Measurements from ENCODE around the gene GALNS. TPM values are rescaled to one million over a fixed set of nuclear protein-coding genes. Genes with fewer than 3 reads are reported as not detected.

Gene GALNS
- total and polyA plus RNA-seq, 7 experiments from 2014 or later: 9.8 to 64.3 (median 49.7) TPM

DNA sequence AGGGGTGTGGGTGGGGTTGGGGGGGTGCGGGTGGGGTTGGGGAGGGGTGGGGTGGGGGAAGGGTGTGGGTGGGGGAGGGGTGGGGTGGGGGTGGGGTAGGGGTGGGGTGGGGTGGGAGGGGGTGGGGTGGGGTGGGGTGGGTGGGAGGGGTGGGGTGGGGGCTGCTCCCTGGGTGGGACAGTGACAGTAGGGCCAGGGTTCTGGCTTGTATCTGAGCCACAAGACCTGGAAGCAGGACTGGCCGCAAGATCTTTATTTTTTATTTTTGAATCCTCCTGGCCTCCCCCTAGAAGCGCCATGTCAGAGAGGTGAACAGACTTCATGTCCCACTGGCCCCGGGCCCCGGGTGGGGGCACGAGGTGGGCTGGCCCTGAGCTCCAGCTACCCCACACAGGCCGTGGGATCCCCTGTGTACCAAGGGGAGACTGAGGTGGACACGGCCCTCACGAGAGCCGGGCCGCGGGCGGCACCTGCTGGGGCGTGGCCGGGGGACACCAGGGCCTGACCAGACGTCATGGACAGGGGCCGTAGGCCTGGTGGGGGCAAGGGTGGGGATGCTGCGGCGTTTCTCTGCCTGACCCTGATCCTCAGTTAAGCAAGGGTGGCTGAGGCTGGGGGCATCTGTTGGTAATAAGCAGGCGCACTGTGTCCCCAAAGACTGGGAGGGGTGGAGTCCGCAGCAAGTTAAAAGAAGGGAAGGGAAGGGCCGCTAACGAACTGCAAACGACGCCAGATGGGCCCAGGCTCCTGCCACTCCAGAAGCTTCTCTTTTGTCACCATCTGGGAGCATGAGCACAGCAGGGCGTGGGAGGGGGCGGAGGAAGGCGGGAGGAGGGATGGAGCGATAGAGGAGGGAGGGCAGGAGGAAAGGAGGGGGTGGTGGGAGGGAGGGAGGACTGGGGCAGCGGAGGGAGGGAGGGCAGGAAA is 32.0 kb upstream of the GALNS start:
- Mint-ChIP-seq H3K36me3 (no peaks in the 10 kb centered on the region), H3K27ac (no peak overlapping the region), H3K4me1 (no peaks in the 10 kb centered on the region), H3K9me3 (peaks cover 0 to 1% (median 0%) of the 10 kb centered on the region in 11 donors), H3K27me3 (no peaks in the 10 kb centered on the region), H3K4me3 (no peak overlapping the region)
- POLR2A ChIA-PET: no interaction called here
- no peak overlapping the region for H3K27ac ChIP-seq (ENCODE audit: low read depth, low read length)
- intact Hi-C loops (cut with micrococcal nuclease): no loop called here
- H3K9me3 ChIP-seq (ENCODE audit: control insufficient read depth in 2 of 3, low read length in 3 of 3): no peaks in the 10 kb centered on the region
- H3K36me3 ChIP-seq (ENCODE audit: control insufficient read depth in 2 of 3, insufficient read depth in 3 of 3, low read length in 3 of 3): no peaks in the 10 kb centered on the region
- H3K27me3 ChIP-seq (ENCODE audit: control insufficient read depth in 2 of 2, insufficient read depth in 2 of 2, low read length in 2 of 2): no peaks in the 10 kb centered on the region
- CTCF ChIA-PET: no interaction called here
- no peaks in the 10 kb centered on the region for H3K4me1 ChIP-seq (ENCODE audit: control insufficient read depth in 2 of 2, insufficient read depth in 2 of 2, low read length in 2 of 2)
- ATAC-seq (no peak), DNase-seq (no peak)
- H3K4me3 ChIP-seq (ENCODE audit: low read length): no peak overlapping the region

- Histone ChIP-seq H3K36me3 (ENCODE audit: control insufficient read depth in 2 of 3, insufficient read depth in 3 of 3, low read length in 3 of 3) (no peaks in the 10 kb centered on the region), H3K4me1 (ENCODE audit: control insufficient read depth in 2 of 2, insufficient read depth in 2 of 2, low read length in 2 of 2) (no peaks in the 10 kb centered on the region), H3K27ac (ENCODE audit: low read depth, low read length) (no peak overlapping the region), H3K27me3 (ENCODE audit: control insufficient read depth in 2 of 2, insufficient read depth in 2 of 2, low read length in 2 of 2) (no peaks in the 10 kb centered on the region), H3K4me3 (ENCODE audit: low read length) (no peak overlapping the region), H3K9me3 (ENCODE audit: control insufficient read depth in 2 of 3, low read length in 3 of 3) (no peaks in the 10 kb centered on the region)
- Mint-ChIP-seq H3K27ac (no peak overlapping the region), H3K9me3 (peaks cover 0 to 1% (median 0%) of the 10 kb centered on the region in 11 donors), H3K4me3 (no peak overlapping the region), H3K36me3 (no peaks in the 10 kb centered on the region), H3K4me1 (peaks cover 0 to 4% (median 0%) of the 10 kb centered on the region in 7 donors), H3K27me3 (no peaks in the 10 kb centered on the region)
- ChIA-PET CTCF (no interaction called here), POLR2A (no interaction called here)
- ATAC-seq (no peak), DNase-seq (no peak)
- intact Hi-C loops (cut with micrococcal nuclease): no loop called here
Measured at GRCh38 chr16:88888057-88888456, 31.3 kb upstream of the GALNS start.

DNA sequence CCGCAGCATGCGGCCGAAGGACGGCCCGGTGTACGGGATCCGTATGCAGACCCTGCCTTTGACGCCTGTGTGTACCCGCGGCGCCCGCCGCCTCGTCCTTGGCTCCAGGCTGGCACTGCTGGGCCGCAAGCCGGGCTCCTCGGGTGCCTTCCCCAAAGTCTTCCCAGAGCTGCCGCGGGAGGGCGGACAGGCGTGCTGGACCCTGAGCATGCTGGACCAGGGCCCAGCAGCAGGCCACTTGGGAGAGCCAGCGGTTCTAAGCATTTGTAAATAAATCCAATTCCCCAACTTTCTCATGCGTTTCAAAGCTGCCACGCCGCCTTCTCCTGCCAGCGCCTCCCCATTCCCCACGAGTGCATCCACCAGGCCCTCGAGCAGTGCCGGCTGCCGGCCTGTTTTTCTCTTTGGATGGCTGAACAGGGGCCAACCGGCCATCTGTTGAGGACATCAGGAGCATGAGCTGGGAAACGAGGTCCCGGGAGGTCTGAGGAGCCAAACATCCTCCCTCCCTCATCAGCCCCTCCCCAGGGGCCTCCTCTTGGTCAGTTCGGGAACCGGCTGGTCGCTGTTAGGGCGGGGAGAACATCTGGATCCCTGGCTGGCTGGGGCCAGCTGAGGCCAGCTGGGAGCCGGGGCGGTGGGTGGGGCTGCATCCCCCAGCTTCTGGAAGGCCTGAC is 30.2 kb upstream of the GALNS start:
- H3K27me3 Mint-ChIP-seq: no peaks in the 10 kb centered on the region
- Histone ChIP-seq H3K36me3 (ENCODE audit: control insufficient read depth in 2 of 3, insufficient read depth in 3 of 3, low read length in 3 of 3) (no peaks in the 10 kb centered on the region), H3K9me3 (ENCODE audit: control insufficient read depth in 2 of 3, low read length in 3 of 3) (no peaks in the 10 kb centered on the region), H3K4me1 (ENCODE audit: control insufficient read depth in 2 of 2, insufficient read depth in 2 of 2, low read length in 2 of 2) (no peaks in the 10 kb centered on the region), H3K27ac (ENCODE audit: low read depth, low read length) (no peak overlapping the region), H3K4me3 (ENCODE audit: low read length) (no peak overlapping the region), H3K27me3 (ENCODE audit: control insufficient read depth in 2 of 2, insufficient read depth in 2 of 2, low read length in 2 of 2) (no peaks in the 10 kb centered on the region)
- H3K9me3 Mint-ChIP-seq: peaks cover 0 to 1% (median 0%) of the 10 kb centered on the region in 11 donors
- no peaks in the 10 kb centered on the region for H3K36me3 Mint-ChIP-seq
- H3K4me1 Mint-ChIP-seq: peaks cover 0 to 11% (median 0%) of the 10 kb centered on the region in 7 donors
- POLR2A ChIA-PET: interaction anchor here (0.6 kb wide), 1 partner anchor 226 kb away, joined by 4 read pairs; no protein-coding TSS in a partner anchor
- CTCF ChIA-PET: no interaction called here
- H3K4me3 Mint-ChIP-seq: no peak overlapping the region
- no peak overlapping the region for H3K27ac Mint-ChIP-seq
- intact Hi-C loops (cut with micrococcal nuclease): no loop called here
- DNase-seq (no peak), ATAC-seq (no peak)

DNA sequence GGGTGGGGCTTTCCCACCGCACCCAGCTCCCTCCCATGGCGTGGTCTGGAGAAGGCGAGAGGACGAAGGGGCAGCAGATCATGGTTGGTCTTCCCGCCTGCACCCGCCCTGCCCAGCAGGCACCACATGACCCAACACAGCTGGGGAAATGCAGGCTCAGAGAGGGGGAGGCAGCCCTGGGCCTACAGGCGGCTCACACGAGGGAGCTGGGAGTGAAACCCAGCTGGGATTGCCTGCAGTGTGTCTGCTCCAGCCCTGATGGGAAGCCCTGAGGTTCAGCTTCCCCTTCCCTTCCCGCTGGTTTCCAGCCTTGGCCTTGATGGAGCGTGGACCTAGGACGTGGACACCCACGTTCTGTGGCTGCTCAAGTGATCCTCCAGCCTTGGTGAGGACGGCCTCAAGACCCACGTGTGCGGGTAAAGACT is 29.7 kb upstream of the GALNS start:
- Mint-ChIP-seq H3K4me1 (peaks cover 0 to 11% (median 0%) of the 10 kb centered on the region in 7 donors), H3K9me3 (peaks cover 0 to 1% (median 0%) of the 10 kb centered on the region in 11 donors), H3K4me3 (no peak overlapping the region), H3K27me3 (no peaks in the 10 kb centered on the region), H3K36me3 (no peaks in the 10 kb centered on the region), H3K27ac (no peak overlapping the region)
- H3K27me3 ChIP-seq (ENCODE audit: control insufficient read depth in 2 of 2, insufficient read depth in 2 of 2, low read length in 2 of 2): no peaks in the 10 kb centered on the region
- no peak for DNase-seq
- ChIA-PET CTCF (no interaction called here), POLR2A (no interaction called here)
- H3K4me3 ChIP-seq (ENCODE audit: low read length): no peak overlapping the region
- intact Hi-C loops (cut with micrococcal nuclease): no loop called here
- no peak for ATAC-seq
- H3K27ac ChIP-seq (ENCODE audit: low read depth, low read length): no peak overlapping the region
- no peaks in the 10 kb centered on the region for H3K4me1 ChIP-seq (ENCODE audit: control insufficient read depth in 2 of 2, insufficient read depth in 2 of 2, low read length in 2 of 2)
- H3K9me3 ChIP-seq (ENCODE audit: control insufficient read depth in 2 of 3, low read length in 3 of 3): no peaks in the 10 kb centered on the region
- no peaks in the 10 kb centered on the region for H3K36me3 ChIP-seq (ENCODE audit: control insufficient read depth in 2 of 3, insufficient read depth in 3 of 3, low read length in 3 of 3)

DNA sequence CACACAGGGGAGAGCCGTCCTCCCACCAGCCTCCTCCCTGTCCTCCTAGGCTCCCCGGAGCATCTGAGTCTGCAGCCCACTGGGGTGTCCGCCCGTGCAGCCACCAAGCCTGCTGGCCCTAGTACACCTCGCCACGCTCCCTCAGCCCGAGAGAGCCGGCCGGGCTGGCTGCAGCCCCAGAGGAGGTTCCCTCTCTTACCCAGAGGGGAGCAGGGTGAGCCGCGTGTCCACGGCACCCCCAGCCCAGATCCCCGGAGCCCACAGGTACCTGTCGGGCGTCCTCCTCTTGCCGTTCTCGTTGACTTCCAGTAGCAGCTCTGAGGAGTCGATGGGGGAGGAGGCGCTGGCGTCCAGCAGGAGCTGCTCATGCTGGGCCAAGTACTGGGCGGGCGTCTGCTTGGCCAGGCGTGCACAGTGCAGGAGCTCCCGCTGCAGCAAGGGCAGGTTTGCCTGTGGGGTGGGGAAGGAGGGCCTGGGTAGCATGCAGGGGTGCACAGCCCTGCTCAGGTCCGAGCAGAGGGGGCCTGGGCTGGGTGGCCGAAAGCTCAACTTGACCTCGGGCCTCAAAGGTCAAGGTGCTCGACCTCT is 29.0 kb upstream of the GALNS start:
- Histone ChIP-seq H3K27me3 (ENCODE audit: control insufficient read depth in 2 of 2, insufficient read depth in 2 of 2, low read length in 2 of 2) (no peaks in the 10 kb centered on the region), H3K36me3 (ENCODE audit: control insufficient read depth in 2 of 3, insufficient read depth in 3 of 3, low read length in 3 of 3) (no peaks in the 10 kb centered on the region), H3K4me1 (ENCODE audit: control insufficient read depth in 2 of 2, insufficient read depth in 2 of 2, low read length in 2 of 2) (no peaks in the 10 kb centered on the region), H3K27ac (ENCODE audit: low read depth, low read length) (no peak overlapping the region), H3K9me3 (ENCODE audit: control insufficient read depth in 2 of 3, low read length in 3 of 3) (no peaks in the 10 kb centered on the region), H3K4me3 (ENCODE audit: low read length) (no peak overlapping the region)
- intact Hi-C loops (cut with micrococcal nuclease): no loop called here
- Mint-ChIP-seq H3K4me3 (no peak overlapping the region), H3K36me3 (no peaks in the 10 kb centered on the region), H3K9me3 (peaks cover 0 to 1% (median 0%) of the 10 kb centered on the region in 11 donors), H3K27me3 (no peaks in the 10 kb centered on the region), H3K27ac (no peak overlapping the region), H3K4me1 (peaks cover 0 to 11% (median 0%) of the 10 kb centered on the region in 7 donors)
- ATAC-seq (no peak), DNase-seq (no peak)
- POLR2A ChIA-PET: no interaction called here
- CTCF ChIA-PET: no interaction called here

- DNase-seq (no peak), ATAC-seq (no peak)
- Mint-ChIP-seq H3K9me3 (peaks cover 0 to 1% (median 0%) of the 10 kb centered on the region in 11 donors), H3K27ac (no peak overlapping the region), H3K27me3 (no peaks in the 10 kb centered on the region), H3K36me3 (no peaks in the 10 kb centered on the region), H3K4me1 (peaks cover 0 to 11% (median 0%) of the 10 kb centered on the region in 7 donors), H3K4me3 (no peak overlapping the region)
- POLR2A ChIA-PET: no interaction called here
- Histone ChIP-seq H3K27me3 (ENCODE audit: control insufficient read depth in 2 of 2, insufficient read depth in 2 of 2, low read length in 2 of 2) (no peaks in the 10 kb centered on the region), H3K4me3 (ENCODE audit: low read length) (no peak overlapping the region), H3K4me1 (ENCODE audit: control insufficient read depth in 2 of 2, insufficient read depth in 2 of 2, low read length in 2 of 2) (no peaks in the 10 kb centered on the region), H3K27ac (ENCODE audit: low read depth, low read length) (no peak overlapping the region), H3K9me3 (ENCODE audit: control insufficient read depth in 2 of 3, low read length in 3 of 3) (no peaks in the 10 kb centered on the region), H3K36me3 (ENCODE audit: control insufficient read depth in 2 of 3, insufficient read depth in 3 of 3, low read length in 3 of 3) (no peaks in the 10 kb centered on the region)
- CTCF ChIA-PET: interaction anchor here (0.9 kb wide), 1 partner anchor 9 kb away, joined by 3 read pairs; no protein-coding TSS in a partner anchor
- intact Hi-C loops (cut with micrococcal nuclease): no loop called here
Measured at GRCh38 chr16:88884569-88885271, 28.0 kb upstream of the GALNS start.

Measured in naive thymus-derived CD4-positive, alpha-beta T cell (primary cell).